GM19099 (cell line): ENCODE data around the gene DHPS.
A peak's percentile ranks its signal among the peaks of the same experiment; 100 is the strongest.

Experiments used
- POLR2A ChIP-seq: IDR thresholded peaks from 3 replicates; pipeline ENCODE4 v1.6.1; 2011; ENCODE audit warnings: low read depth; ENCODE audit not compliant: insufficient read length; ENCODE audit errors: extremely low read depth

Gene DHPS

GRCh38 chr19:12689012-12689411, 7.3 kb upstream of the DHPS start:
- no peak for TF ChIP-seq POLR2A

- no peak for TF ChIP-seq POLR2A
These were observed 6.0 kb upstream of the DHPS start, which contains the start of gene GNG14 for GRCh38 chr19:12687496-12688196. TSS of gene GNG14 (plus strand) at chr19:12687998. CDS start at chr19:12688049, 51 bp downstream.

- TF ChIP-seq POLR2A, result no peak
These were observed 4.2 kb upstream of the DHPS start for GRCh38 chr19:12685831-12686230.

- no peak for TF ChIP-seq POLR2A
These were observed 1.6 kb downstream of the DHPS start for GRCh38 chr19:12680034-12680433.

GRCh38 chr19:12676928-12677327, 4.8 kb downstream of the DHPS start:
- no peak for TF ChIP-seq POLR2A

- TF ChIP-seq POLR2A, result no peak
These were observed 5.3 kb downstream of the DHPS start for GRCh38 chr19:12676384-12676792.

- no peak for TF ChIP-seq POLR2A
These were observed 5.7 kb downstream of the DHPS start for GRCh38 chr19:12675940-12676339.

GRCh38 chr19:12675399-12675798, 6.3 kb downstream of the DHPS start:
- TF ChIP-seq POLR2A, result no peak

GRCh38 chr19:12672744-12673143, 8.9 kb downstream of the DHPS start:
- no peak for TF ChIP-seq POLR2A

GRCh38 chr19:12670159-12670928, 11.3 kb downstream of the DHPS start:
- TF ChIP-seq POLR2A, result no peak

GRCh38 chr19:12669270-12670158, 12.2 kb downstream of the DHPS start:
- TF ChIP-seq POLR2A, result peak; percentile 70

- TF ChIP-seq POLR2A, result no peak
These were observed 12.8 kb downstream of the DHPS start for GRCh38 chr19:12668932-12669269.

GRCh38 chr19:12668346-12668745, 13.3 kb downstream of the DHPS start:
- no peak for TF ChIP-seq POLR2A

- TF ChIP-seq POLR2A, result no peak
These were observed 13.9 kb downstream of the DHPS start for GRCh38 chr19:12667731-12668302.
